ENCODE results near the gene HYAL3.

HYAL3 gene

DNA sequence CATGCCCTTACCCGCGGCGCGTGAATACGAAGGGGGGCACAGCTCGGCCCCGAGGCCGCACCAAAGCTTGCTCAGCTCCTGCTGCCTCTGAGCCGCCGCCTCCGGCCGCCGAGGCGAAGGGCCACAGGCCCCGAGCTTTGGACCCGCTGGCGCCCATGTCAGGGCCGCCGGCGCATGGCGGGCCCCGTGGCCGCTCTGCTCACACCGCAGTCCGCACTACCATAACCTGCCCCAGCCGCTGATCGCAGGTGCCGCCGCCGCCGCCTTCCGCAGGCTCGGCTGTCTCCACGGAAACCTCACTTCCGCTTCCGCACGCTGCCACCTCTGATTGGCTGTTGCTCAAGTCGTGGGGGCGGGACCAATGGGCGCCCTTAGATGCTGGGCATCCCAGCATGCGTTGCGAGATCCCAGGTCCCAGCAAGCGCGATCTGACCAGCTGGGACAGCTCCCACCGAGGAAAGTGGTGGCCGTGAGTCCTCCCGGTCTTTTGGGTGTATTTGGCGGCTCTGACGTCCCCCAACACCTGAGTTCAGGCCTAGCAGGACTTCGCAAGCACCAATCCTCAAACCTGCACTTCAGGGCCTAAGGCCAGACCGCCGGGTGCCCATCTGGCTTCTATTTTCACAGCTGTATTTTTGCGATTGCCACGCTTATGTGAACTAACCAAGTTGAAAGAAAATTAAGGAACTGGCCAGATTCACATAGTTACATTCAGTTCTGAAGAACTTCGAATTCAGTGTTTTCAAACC lies 28.9 kb upstream of the HYAL3 start, which contains the start of gene TUSC2:
Gene TUSC2, minus strand, starts transcription at position 281 of the 749 bp plus-strand sequence. Its CDS starts 124 bp downstream, at position 157.
- TF ChIP-seq, protein P1, sequence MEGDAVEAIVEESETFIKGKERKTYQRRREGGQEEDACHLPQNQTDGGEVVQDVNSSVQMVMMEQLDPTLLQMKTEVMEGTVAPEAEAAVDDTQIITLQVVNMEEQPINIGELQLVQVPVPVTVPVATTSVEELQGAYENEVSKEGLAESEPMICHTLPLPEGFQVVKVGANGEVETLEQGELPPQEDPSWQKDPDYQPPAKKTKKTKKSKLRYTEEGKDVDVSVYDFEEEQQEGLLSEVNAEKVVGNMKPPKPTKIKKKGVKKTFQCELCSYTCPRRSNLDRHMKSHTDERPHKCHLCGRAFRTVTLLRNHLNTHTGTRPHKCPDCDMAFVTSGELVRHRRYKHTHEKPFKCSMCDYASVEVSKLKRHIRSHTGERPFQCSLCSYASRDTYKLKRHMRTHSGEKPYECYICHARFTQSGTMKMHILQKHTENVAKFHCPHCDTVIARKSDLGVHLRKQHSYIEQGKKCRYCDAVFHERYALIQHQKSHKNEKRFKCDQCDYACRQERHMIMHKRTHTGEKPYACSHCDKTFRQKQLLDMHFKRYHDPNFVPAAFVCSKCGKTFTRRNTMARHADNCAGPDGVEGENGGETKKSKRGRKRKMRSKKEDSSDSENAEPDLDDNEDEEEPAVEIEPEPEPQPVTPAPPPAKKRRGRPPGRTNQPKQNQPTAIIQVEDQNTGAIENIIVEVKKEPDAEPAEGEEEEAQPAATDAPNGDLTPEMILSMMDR (IDR thresholded peaks at IDR 0.05; ENCODE audit: extremely low read depth, insufficient read depth, missing control alignments), result no peak
- in situ Hi-C loops (cut with MboI; ENCODE audit: low pct_unique_long_range_greater_than_20kb, low sequenced_read_pairs, unreplicated experiment), result no loop called here
- peak; percentile 98 for DNase-seq (ENCODE audit: low spot score)

GRCh38 chr3:50327129-50327528 lies 27.9 kb upstream of the HYAL3 start:
- TF ChIP-seq, protein P1 (IDR thresholded peaks at IDR 0.05; ENCODE audit: extremely low read depth, insufficient read depth, missing control alignments), result no peak
- in situ Hi-C loops (cut with MboI; ENCODE audit: low pct_unique_long_range_greater_than_20kb, low sequenced_read_pairs, unreplicated experiment), result no loop called here
- no peak for DNase-seq (ENCODE audit: low spot score)

DNA sequence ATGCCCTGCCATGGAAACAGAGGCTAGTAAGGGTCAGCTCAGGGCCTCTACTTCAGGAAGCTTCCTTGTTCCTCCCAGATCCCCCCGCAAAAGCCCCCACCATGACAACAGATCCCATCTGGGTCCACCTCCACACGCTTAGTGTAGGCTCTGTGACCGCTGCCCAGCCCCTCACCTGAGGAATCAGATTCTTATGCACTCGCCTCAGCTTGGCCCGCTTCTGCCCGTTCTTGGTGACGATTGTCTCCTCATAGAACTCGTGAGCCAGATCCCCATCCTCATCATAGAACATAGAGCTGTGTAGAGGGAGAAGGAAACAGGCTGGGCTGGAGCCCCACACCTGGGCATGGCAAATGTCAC lies 27.0 kb upstream of the HYAL3 start:
- in situ Hi-C loops (cut with MboI; ENCODE audit: low pct_unique_long_range_greater_than_20kb, low sequenced_read_pairs, unreplicated experiment), result no loop called here
- DNase-seq (ENCODE audit: low spot score), result no peak
- TF ChIP-seq, protein P1 (IDR thresholded peaks at IDR 0.05; ENCODE audit: extremely low read depth, insufficient read depth, missing control alignments), result no peak

DNA sequence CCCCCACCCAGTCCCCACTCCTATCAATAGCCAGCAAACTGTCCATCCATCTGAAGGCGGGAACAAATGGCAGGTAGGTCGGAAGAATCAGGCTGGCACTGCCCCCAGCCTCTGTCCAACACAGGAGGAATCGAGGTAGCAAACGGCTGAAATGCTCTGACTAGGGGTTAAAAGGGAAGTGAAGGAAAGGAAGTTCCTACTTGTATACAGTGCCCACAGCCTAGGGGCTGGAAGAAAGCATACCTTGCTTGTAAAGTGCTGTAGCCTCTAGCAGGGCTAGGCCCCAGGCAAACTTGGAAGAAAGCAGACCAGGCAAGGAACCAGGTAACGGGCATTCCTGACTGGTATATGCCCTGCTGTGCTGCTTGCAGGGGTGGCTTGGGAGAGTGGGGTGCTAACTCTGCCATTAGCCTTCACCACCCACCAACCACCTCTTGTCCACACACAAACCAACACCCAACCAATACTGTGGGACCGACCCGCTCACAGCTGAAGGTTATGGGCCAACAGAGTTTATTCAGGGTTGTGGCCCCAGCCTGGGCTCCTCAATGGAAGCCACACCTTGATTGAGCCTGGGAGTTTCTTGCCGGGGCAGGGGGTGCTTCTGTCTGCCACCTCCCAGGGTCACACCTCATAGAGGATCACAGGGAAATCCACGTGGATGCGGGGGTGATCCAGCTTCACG lies 26.4 kb upstream of the HYAL3 start:
- DNase-seq (ENCODE audit: low spot score), result no peak
- TF ChIP-seq, protein P1 (IDR thresholded peaks at IDR 0.05; ENCODE audit: extremely low read depth, insufficient read depth, missing control alignments), result no peak
- in situ Hi-C loops (cut with MboI; ENCODE audit: low pct_unique_long_range_greater_than_20kb, low sequenced_read_pairs, unreplicated experiment), result no loop called here

DNA sequence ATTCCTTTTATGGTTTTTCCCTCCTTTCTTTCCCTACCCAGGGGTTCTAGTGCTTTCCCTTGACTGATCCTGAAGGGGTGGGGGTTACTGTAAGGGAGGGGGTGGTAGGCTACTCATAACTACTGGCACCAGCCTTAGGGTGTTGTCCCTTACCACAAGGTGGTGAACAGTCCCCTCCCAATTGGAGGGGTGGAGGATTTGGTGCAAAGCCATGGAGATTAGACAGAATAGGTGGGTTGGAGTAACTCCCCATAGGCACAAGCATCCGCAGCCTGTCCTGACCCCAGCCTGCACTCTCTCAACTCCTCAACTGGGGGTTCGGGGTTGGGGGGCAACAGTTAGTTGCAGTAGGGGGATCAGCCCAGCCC lies 25.9 kb upstream of the HYAL3 start:
- TF ChIP-seq, protein P1 (IDR thresholded peaks at IDR 0.05; ENCODE audit: extremely low read depth, insufficient read depth, missing control alignments), result no peak
- no peak for DNase-seq (ENCODE audit: low spot score)
- in situ Hi-C loops (cut with MboI; ENCODE audit: low pct_unique_long_range_greater_than_20kb, low sequenced_read_pairs, unreplicated experiment), result no loop called here

- TF ChIP-seq, protein P1 (IDR thresholded peaks at IDR 0.05; ENCODE audit: extremely low read depth, insufficient read depth, missing control alignments), result peak; percentile 83
- peak; percentile 80 for DNase-seq (ENCODE audit: low spot score)
- in situ Hi-C loops (cut with MboI; ENCODE audit: low pct_unique_long_range_greater_than_20kb, low sequenced_read_pairs, unreplicated experiment), result no loop called here
These were observed 25.3 kb upstream of the HYAL3 start for GRCh38 chr3:50324351-50325112.

Data from GM13977 (cell line).